Ramos (cell line): Measurements from ENCODE around the gene MAP3K4.

Experiments used
- in situ Hi-C: fragments of 300-500 bp; cut with MboI; formaldehyde crosslinking; loops from one replicate; pipeline ENCODE4 v1.14.3; 2022; ENCODE audit warnings: low sequenced_read_pairs; ENCODE audit not compliant: unreplicated experiment

The MAP3K4 gene

GRCh38 chr6:161138543-161139303 lies 147.2 kb downstream of the MAP3K4 start:
- in situ Hi-C loops, result no loop called here

GRCh38 chr6:161139304-161139765 lies 147.8 kb downstream of the MAP3K4 start:
- in situ Hi-C loops, result no loop called here

- in situ Hi-C loops, result no loop called here
Measured at GRCh38 chr6:161139766-161140553, 148.4 kb downstream of the MAP3K4 start.

DNA sequence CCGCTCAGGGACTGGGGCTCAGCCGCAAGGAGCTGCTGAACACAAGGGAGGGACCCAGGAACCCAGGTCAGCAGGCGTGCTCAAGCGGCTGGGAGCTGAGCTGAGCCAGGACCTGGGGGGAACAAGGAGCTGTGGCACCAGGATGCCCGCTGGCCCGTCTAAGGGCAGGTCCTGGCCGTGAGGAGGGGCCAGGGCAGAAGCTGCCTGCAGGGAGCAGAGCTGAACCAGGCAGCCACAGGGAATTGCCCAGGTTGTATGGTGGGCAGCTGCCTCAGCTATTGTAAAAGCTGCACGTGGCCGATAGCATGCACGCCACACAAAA lies 148.9 kb downstream of the MAP3K4 start:
- in situ Hi-C loops, result no loop called here

- in situ Hi-C loops, result no loop called here
Measured at GRCh38 chr6:161141173-161141572, 149.6 kb downstream of the MAP3K4 start.

GRCh38 chr6:161142957-161143296 lies 151.4 kb downstream of the MAP3K4 start:
- in situ Hi-C loops, result no loop called here

DNA sequence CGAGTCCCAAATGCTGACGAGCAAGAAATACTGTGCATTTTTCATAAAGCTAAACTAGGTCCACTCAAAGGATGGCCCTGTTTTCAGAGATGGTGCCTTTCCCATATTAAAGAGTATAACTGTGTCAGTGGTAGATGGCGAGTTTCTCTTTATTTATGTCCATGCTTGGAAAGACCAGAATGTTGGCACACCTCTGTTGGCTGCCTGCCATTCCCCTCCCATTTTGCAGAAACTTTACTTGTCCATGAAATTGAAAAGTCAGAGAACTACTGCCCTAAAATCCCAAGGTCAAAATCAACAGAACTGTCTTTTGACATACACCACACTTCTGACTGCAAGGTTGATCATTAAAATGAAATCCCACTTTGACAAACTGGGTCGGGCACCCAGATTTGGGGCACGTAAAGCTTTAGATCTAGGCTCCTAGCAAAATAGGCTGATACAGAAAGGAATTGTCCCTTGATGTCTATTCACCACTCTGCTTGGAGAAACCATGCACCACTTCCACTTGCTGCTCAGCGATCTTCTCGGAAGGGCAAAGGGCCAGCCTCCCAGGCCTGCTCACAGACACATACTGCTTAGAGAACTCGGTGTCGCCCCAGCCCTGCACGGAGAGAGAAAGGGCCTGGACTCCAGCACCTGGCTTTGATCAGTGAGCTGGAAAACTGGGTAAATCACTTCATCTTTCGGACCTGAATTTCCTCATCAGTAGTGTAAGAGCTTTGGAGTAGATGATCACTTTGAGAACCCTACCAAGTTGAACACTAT lies 152.3 kb downstream of the MAP3K4 start:
- in situ Hi-C loops, result no loop called here

- in situ Hi-C loops, result loop anchor here (5.0 kb wide), 1 partner anchor 222 kb away; no protein-coding TSS in a partner anchor
Measured at GRCh38 chr6:161150136-161150535, 158.6 kb downstream of the MAP3K4 start.

- in situ Hi-C loops, result loop anchor here (5.0 kb wide), 1 partner anchor 222 kb away; no protein-coding TSS in a partner anchor
Measured at GRCh38 chr6:161150566-161150965, 159.0 kb downstream of the MAP3K4 start.

DNA sequence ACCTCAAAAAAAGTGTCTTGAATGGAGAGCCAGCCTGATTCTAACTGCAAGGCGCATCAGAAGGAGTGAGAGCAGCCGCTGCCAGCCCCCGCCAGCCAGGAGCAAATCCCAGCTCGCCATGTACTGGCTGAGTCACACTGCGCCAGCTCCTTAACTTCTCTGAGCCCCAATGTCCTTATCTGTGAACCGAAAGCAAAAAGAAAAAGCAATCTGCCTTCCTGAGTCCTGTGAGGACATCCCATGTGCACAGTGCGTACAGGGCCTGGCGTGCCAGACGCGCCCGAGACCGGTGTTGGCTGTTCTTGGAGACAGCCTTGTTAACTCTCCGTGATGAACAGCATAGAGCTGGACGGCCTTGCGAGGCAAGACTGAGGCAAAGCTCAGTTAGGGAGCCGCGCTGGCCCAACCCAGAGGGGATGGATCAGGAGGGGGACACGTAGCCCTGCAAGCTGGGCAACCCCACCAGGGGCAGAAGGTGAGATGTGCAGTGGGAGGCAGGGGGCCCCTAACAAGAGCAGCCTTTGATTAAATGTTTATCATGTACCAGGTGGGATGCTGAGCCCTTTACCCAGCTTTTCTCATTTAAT lies 159.6 kb downstream of the MAP3K4 start:
- in situ Hi-C loops, result loop anchor here (5.0 kb wide), 1 partner anchor 221 kb away; no protein-coding TSS in a partner anchor

GRCh38 chr6:161151660-161152526 lies 160.3 kb downstream of the MAP3K4 start:
- in situ Hi-C loops, result loop anchor here (5.0 kb wide), 1 partner anchor 220 kb away; no protein-coding TSS in a partner anchor

DNA sequence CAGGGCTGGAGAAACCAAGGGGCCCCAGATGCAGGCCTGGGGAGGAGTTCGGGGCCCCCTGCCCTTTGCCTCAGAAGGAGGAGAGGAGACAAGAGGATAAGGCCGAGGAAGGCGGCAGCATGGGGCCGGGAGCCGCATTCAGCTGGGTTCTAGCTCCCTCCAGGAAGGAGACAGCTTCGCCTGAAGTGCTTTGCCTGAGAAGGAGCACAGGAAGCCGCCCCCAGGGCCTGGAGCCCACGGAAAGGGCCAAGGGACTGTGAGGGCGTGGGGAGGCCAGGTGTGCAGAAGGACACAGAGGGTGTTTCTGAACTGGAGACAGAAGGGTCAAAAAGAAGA lies 160.9 kb downstream of the MAP3K4 start:
- in situ Hi-C loops, result loop anchor here (5.0 kb wide), 1 partner anchor 220 kb away; no protein-coding TSS in a partner anchor

- in situ Hi-C loops, result loop anchor here (5.0 kb wide), 1 partner anchor 219 kb away; no protein-coding TSS in a partner anchor
Measured at GRCh38 chr6:161152907-161153662, 161.5 kb downstream of the MAP3K4 start.

- in situ Hi-C loops, result loop anchor here (5.0 kb wide), 1 partner anchor 219 kb away; no protein-coding TSS in a partner anchor
Measured at GRCh38 chr6:161153725-161154124, 162.2 kb downstream of the MAP3K4 start.

GRCh38 chr6:161154796-161155335 lies 163.3 kb downstream of the MAP3K4 start:
- in situ Hi-C loops, result loop anchor here (5.0 kb wide), 1 partner anchor 217 kb away; no protein-coding TSS in a partner anchor

DNA sequence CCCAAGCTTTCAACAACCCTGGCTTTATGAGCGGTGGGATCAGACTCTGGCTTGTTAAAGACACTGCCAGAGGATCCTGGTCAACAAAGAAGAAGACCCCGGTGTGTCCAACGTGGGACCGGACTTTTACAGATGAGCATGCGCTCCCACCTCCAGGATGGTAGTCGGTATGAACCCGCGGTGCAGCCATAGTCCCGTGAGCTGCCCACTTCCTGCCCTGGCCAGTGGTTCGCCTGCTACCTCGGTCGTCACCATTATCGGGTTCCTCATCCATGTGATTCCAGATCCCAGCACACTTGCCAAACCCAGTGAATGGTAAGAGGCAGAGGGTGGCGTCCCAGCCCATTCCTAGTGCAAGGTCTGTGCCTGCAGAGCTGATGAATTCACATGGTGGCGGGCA lies 169.6 kb downstream of the MAP3K4 start:
- in situ Hi-C loops, result no loop called here

DNA sequence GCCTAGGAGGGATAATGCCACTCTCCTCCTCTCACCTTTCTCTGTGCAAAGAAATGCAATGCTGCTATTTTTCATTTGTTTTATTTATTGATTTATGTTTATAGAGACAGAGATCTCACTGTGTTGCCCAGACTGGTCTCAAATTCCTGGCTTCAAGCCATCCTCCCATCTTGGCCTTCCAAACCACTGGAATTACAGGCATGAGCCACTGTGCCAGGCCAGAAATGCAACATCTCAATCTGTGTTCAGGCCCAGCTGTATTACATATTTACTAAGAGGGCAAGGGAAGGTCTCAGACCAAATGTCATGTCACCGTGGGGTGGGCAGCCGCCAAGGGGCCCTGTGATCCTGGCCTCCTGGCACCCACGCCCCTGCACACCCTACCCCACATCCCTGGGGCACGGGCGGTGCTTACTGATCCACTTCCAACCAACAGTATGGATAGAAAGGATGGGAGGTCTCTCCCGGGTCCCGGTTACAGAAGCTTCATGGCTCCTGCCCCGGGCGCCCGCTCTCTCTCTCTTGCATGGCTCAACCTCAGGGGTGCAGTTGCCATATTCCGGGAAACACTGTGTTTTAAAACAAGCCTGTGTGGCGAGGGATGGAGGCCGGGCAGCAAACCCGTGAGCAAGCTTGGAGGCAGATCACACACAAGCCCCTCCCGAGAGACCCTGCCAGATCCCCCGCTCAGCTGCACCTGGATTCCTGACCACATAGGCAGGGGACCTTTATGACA lies 170.5 kb downstream of the MAP3K4 start:
- in situ Hi-C loops, result no loop called here

DNA sequence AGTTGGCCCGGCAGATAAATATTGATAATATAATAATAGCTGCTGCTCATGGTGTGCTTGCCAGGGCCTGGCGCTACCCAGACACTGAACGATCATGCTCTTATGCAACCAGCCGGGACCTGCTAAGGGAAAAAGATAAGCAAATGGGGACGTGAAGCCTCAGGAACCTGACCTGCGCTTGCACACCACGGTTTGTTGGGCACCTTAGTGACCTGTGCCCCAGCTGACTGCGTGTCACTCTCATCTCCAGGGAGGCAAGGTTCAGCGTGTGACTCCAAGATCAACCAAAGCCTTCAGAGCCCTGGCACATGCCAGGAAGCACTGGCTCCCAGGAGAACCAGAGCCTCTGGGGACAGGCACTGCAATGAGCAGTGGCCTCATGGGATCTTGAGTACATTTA lies 171.2 kb downstream of the MAP3K4 start:
- in situ Hi-C loops, result no loop called here
